ENCODE measurements around the gene IPO13.

The IPO13 gene

DNA sequence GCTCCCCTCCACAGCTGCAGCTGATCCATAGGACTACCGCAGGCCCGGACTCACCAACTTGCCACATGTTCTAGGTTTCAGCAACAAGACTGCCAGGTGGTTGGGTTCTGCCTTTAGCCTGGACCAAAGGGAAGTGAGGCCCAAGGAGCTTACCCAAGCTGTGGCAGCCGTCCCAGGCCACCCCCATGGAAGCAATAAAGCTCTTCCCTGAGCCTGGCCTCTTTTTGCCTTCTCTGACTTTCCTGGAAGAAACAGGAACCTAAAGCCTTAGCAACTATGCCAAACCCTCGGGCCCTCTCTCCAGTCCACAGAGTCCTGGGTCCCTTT, 15.8 kb upstream of the IPO13 start:
- in situ Hi-C loops (cut with HindIII; ENCODE audit: low sequenced_read_pairs): no loop called here

DNA sequence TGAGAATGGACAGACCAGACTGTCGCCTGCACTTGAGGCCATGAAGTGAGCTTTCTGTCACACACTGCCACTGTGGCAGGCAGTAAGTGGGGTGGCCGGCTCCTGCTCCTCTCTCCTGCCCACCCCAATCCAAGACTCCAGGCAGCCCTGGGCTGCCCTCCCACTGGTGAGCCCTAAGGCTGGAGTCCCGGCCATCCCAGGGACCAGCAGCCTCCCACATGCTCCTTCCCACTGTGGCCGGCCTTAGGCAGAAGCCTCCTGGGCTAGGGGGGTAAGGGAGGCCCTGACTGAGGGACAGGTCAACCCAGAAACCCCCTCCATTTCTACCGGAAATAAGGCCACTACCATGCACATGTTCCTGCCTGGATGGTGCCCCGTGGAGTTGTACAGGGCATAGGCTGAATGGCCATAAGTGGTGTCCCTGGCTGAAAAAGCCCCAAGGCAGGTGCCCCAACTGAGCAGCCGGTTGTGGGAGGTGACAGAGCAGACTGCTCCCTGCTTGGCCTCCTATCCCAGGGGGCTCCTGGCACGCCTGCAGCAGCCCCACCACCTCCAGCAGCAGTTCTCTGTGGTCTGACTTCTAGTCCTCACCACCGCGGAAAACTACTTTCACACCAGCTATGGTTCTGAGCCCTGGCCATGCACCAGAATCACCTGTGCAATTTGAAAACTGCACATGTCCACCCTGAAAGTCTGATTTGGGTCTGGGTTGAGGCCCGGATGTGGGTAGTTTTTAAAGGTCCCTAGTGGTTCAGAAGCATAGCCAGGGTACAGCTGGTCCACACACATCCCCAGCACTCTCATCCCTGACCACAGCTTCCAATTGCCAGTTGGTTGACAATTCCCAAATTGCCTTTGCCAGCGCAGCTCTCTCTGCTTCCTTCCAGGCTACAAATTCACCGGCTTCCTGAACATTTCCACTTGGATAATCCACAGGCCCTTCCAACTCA, 14.8 kb upstream of the IPO13 start:
- in situ Hi-C loops (cut with HindIII; ENCODE audit: low sequenced_read_pairs): no loop called here

DNA sequence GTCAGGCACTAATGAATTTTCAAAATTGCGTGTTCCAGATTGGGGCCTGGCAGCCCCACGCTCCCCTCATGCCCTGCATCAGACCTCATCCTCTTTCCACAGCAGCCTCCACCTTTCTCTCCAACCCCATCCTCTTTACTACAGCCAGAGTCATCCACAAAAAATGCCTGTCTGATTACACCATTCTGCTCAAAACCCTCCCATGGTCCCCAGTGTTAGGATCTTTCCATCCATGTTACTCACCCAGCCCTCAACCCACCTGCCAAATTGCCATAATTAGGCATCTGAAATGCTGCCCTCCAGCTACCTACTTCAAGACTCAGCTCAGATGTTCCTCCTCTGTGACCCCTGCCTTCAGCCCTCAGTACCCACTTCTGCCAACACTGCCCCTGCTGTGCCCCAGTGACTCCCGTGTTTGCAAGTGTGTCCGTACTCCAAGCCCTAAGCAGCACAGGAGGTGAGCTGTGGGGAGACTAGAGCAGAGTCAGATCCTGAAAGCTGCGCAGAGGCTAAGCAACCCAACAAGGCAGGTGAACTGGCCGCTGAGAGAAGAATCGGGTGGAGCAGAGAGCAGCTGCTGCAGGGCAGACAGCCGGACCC, 13.9 kb upstream of the IPO13 start:
- in situ Hi-C loops (cut with HindIII; ENCODE audit: low sequenced_read_pairs): no loop called here

DNA sequence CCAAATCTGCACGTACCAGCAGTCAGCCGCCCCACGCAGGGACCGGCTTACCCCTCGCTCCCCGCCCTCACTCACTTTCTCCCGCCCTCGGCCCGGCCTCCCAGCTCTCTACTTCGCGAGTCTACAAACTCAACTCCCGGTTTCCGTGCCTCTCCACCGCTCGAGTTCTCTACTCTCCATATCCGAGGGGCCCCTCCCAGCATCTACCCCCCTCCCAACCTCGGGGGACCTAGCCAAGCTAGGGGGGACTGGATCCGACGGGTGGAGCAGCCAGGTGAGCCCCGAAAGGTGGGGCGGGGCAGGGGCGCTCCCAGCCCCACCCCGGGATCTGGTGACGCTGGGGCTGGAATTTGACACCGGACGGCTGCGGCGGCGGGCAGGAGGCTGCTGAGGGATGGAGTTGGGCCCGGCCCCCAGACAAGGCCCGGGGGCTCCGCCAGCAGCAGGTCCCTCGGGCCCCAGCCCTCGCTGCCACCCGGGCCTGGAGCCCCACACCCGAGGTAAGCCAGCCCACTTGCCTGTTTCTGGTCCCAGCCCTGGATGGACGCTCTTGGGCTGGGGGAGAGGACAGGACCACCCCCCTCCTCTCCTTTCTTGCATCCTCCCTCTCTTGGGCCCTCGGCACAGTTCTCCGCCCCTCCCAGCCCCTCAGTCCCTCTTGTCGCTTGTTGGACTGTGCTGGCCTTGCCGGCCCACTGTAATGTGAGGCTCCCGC, 13.2 kb upstream of the IPO13 start, which contains the start of gene ARTN:
Gene ARTN, plus strand, starts transcription at position 416 of the 715 bp plus-strand sequence. CDS start 1,856 bp downstream, outside the sequence.
- in situ Hi-C loops (cut with HindIII; ENCODE audit: low sequenced_read_pairs): no loop called here

- in situ Hi-C loops (cut with HindIII; ENCODE audit: low sequenced_read_pairs): no loop called here
These were observed 12.4 kb upstream of the IPO13 start for GRCh38 chr1:43934101-43934985.

DNA sequence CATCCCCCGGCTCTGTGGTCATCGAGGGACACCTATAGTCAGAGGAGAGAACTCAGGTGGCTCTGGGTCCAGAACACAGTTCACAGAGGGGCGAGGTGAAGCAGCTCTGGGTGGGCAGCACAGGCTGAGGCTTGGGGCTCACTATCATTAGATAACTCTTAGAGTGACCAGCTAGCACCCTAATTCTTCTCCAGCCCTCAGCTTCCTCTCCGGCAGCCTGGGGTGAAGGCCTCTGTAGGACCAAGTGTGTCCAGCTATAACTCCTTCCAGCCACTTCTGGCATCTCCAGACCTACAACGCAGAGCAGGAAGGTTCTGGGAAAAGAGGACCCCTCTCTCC, 11.8 kb upstream of the IPO13 start:
- in situ Hi-C loops (cut with HindIII; ENCODE audit: low sequenced_read_pairs): loop anchor here (5.0 kb wide), 1 partner anchor 98 kb away; no protein-coding TSS in a partner anchor

DNA sequence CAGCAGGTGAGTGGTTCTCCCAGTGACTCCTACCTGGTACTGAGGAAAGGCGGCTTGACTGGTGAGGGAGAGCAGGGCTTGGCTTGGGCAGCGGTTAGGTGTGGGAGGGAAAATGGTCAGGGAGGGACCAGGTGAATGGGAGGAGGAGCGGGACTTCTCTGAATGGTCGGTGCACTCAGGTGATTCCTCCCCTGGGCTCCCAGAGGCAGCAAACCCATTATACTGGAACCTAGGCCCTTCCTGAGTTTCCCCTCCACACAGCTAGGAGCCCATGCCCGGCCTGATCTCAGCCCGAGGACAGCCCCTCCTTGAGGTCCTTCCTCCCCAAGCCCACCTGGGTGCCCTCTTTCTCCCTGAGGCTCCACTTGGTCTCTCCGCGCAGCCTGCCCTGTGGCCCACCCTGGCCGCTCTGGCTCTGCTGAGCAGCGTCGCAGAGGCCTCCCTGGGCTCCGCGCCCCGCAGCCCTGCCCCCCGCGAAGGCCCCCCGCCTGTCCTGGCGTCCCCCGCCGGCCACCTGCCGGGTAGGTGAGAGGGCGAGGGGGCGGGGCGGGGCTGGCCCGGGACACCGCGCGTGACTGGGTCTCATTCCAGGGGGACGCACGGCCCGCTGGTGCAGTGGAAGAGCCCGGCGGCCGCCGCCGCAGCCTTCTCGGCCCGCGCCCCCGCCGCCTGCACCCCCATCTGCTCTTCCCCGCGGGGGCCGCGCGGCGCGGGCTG, 10.9 kb upstream of the IPO13 start:
- in situ Hi-C loops (cut with HindIII; ENCODE audit: low sequenced_read_pairs): loop anchor here (5.0 kb wide), 1 partner anchor 99 kb away; no protein-coding TSS in a partner anchor

DNA sequence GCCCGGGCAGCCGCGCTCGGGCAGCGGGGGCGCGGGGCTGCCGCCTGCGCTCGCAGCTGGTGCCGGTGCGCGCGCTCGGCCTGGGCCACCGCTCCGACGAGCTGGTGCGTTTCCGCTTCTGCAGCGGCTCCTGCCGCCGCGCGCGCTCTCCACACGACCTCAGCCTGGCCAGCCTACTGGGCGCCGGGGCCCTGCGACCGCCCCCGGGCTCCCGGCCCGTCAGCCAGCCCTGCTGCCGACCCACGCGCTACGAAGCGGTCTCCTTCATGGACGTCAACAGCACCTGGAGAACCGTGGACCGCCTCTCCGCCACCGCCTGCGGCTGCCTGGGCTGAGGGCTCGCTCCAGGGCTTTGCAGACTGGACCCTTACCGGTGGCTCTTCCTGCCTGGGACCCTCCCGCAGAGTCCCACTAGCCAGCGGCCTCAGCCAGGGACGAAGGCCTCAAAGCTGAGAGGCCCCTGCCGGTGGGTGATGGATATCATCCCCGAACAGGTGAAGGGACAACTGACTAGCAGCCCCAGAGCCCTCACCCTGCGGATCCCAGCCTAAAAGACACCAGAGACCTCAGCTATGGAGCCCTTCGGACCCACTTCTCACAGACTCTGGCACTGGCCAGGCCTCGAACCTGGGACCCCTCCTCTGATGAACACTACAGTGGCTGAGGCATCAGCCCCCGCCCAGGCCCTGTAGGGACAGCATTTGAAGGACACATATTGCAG, 10.2 kb upstream of the IPO13 start:
- in situ Hi-C loops (cut with HindIII; ENCODE audit: low sequenced_read_pairs): loop anchor here (5.0 kb wide), 1 partner anchor 99 kb away; no protein-coding TSS in a partner anchor

GRCh38 chr1:43937179-43937865, 9.4 kb upstream of the IPO13 start:
- in situ Hi-C loops (cut with HindIII; ENCODE audit: low sequenced_read_pairs): loop anchor here (5.0 kb wide), 1 partner anchor 100 kb away; no protein-coding TSS in a partner anchor

- in situ Hi-C loops (cut with HindIII; ENCODE audit: low sequenced_read_pairs): loop anchor here (5.0 kb wide), 1 partner anchor 101 kb away; no protein-coding TSS in a partner anchor
These were observed 8.4 kb upstream of the IPO13 start for GRCh38 chr1:43938383-43938782.

DNA sequence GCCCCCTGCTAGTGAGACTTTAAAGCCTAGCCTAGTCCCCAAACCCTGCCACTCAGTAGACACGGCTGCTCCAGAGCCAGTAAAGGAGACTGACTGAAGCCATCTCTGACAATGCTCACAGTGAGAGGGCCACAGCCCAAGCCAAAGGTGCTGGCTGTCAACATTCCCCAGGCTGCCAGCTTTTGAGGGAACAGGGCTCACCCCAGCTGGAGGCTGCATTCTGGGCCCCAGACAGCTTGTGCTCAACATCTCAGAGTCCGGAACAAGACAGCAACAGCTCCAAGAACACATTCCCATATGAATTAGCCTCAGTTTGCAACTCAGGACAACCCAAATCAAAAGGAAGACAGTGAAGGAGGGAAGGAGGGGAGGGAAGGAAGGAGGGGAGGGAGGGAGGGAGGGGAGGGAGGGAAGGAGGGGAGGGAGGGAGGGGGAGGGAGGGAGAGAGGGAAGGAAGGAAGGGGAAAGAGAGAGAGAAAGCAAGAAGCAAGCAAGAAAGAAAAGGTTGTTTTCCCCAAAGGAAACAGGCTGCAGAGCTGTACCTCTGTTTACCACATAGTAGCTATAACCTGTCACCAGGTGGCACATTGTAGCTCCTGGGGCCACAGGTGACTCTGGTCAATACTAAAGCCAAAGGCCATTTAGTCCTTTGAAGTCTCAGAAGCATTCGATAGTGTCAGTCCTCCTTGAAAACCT, 7.7 kb upstream of the IPO13 start:
- in situ Hi-C loops (cut with HindIII; ENCODE audit: low sequenced_read_pairs): loop anchor here (5.0 kb wide), 1 partner anchor 102 kb away; no protein-coding TSS in a partner anchor

DNA sequence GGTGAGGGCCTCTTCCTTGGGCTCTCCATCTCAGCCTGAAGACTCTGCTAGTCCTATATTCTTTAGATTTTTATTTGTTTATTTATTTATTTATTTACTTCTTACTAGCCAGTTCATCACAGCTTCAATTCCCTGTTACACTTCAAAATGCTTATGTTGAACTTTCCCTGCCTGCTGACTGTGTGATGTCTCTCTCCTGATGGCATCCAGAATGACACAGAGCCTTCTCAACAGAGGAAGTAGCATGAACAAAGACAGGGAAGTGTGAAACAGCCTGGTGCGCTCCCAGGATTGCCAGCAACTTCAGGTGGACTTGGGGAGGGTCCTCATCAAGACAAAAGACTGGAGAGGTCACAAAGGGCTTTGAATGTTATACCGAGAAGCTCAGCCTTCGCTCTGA, 4.3 kb upstream of the IPO13 start:
- in situ Hi-C loops (cut with HindIII; ENCODE audit: low sequenced_read_pairs): no loop called here

DNA sequence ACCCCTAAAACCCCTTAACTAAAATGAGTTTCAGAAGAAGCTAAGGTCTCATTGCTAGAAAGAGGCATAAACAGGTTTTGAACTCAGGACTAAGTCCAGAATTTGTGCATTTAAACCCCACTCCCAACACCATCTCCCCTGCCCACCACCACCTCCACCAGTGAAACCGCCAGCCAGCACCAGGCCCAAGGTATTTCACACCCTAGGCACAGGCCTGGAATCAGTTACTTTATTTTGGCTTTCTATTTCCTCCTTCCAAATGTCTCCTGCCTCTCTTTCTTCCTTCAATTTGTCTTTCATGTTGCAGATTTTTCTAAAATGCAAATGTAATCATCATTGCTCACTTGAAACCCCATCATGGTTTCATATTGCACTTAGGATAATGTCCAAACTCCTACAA, 1.9 kb upstream of the IPO13 start:
- in situ Hi-C loops (cut with HindIII; ENCODE audit: low sequenced_read_pairs): no loop called here

DNA sequence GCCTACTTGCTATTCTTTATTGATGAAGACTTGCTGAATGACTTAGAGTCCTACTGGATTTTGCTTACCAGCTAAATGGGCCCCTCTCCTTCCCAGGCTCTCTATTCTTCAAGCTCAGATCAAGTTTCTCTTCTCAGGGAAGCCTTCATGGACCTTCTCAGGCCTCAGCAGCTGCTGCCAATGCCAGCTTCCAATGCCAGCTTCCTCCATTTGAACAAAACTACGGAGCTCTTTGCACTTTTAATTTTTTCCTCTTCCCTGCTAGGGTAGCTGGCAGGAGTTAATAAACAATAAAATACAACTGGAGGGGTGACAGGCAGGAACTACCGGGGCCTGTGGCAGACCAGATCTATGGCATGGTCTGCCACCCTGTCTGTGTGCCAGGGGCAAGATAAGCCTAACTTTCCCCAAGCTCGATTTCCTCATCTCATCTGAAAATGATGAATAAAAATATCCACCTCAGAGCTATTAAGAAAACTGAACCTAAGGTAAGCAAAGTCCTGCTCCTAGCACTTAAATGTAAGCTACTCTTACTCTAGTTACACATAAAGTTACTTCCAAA, 995 bp upstream of the IPO13 start:
- in situ Hi-C loops (cut with HindIII; ENCODE audit: low sequenced_read_pairs): no loop called here

DNA sequence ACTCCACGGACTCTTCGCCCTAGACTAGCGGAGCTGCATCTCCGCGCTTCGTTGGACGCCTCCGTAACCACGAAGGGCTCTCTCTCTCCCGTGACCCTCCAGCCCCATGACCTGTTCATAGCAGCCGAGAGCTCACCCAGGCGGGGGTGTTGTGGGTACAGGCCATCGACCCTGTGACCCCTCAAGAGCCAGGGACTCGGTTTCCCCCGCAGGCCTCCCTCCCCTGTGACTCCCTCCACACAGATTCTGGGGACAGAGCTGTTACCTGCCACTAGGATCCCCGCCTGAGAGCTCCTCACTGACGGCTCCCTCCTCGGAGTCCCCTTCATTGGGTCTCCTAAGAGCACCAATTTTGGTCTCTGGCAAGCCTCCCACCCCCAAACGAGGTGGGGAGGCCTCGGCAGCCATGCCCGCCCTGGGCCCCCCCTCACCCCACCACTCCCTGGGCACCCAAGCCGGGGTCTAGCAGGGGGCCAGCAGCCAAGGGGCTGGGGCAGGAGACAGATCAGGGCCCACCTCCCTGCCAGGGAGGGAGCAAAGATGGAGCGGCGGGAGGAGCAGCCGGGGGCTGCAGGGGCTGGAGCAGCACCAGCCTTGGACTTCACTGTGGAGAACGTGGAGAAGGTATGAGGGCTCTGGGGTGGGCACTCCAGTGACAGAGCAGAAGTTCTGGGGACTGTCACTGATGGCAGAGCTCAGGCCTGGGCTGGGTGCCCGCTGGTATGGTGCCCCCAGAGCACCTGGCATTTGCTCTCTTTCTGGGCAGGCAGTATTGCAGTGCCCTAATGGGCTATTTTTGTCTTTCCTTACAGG, 517 bp downstream of the IPO13 start:
- in situ Hi-C loops (cut with HindIII; ENCODE audit: low sequenced_read_pairs): no loop called here

GRCh38 chr1:43947874-43948437, 1.2 kb downstream of the IPO13 start:
- in situ Hi-C loops (cut with HindIII; ENCODE audit: low sequenced_read_pairs): no loop called here

Measured in DLD1 (cell line).